Stomach (tissue), 4 donors: Measurements from ENCODE around the gene RPL3.

Experiments used
- POLR2A ChIP-seq, 4 donors: fragments of 450-650 bp; IDR thresholded peaks; one replicate each; pipeline ENCODE4 v1.6.1; 2016; ENCODE audit warnings: antibody characterized with exemption in 4 of 4, control low read depth in 2 of 4, mild to moderate bottlenecking in 1 of 4, moderate library complexity in 1 of 4
- POLR2AphosphoS5 ChIP-seq, 3 donors: sonication (generic); formaldehyde crosslinking; IDR thresholded peaks; one replicate each; pipeline ENCODE4 v1.6.1; 2016; ENCODE audit warnings: antibody characterized with exemption in 3 of 3
- TF ChIP-seq, protein P1 (sequence below), 7 experiments: fragments of 450-650 bp in 4 of 7; fragments of 200-600 bp in 3 of 7; sonication (generic) in 3 of 7; IDR thresholded peaks; one replicate each; pipeline ENCODE4 v1.5.1; 2016 to 2019; ENCODE audit warnings: antibody characterized with exemption in 7 of 7, control low read depth in 2 of 7, mild to moderate bottlenecking in 1 of 7

DNA sequence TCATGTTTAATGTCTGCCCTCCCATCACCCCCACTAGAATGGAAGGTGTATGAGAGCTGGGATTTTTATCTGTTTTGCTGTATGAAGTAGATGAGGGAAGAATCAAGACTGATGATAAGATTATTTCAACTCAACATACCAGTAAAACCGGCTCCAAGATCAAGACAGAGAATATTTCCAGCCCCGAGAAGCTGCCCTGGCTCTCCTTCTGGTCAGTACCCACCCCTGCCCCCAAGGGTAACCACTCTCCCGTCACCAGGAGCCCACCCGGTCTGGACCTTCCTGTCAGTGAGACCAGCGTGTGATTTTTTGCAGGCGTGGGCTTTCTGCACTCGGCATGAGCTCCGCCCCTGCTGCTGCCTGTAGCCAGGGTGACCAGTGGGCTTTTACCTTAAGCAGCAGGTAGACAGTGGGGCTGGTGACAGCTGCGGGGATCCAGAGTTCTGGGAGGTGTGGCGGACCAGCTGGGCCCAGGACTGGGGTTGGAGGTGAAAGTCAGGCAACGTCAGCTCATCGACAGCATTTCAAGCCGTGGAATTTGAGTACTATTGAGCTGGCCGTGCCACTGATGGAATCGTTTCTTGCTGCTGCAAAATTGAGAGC is 25.6 kb downstream of the RPL3 start:
- TF ChIP-seq, protein P1, sequence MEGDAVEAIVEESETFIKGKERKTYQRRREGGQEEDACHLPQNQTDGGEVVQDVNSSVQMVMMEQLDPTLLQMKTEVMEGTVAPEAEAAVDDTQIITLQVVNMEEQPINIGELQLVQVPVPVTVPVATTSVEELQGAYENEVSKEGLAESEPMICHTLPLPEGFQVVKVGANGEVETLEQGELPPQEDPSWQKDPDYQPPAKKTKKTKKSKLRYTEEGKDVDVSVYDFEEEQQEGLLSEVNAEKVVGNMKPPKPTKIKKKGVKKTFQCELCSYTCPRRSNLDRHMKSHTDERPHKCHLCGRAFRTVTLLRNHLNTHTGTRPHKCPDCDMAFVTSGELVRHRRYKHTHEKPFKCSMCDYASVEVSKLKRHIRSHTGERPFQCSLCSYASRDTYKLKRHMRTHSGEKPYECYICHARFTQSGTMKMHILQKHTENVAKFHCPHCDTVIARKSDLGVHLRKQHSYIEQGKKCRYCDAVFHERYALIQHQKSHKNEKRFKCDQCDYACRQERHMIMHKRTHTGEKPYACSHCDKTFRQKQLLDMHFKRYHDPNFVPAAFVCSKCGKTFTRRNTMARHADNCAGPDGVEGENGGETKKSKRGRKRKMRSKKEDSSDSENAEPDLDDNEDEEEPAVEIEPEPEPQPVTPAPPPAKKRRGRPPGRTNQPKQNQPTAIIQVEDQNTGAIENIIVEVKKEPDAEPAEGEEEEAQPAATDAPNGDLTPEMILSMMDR (IDR thresholded peaks at IDR 0.05) = no peak
- TF ChIP-seq POLR2A (IDR thresholded peaks at IDR 0.05) (no peak), POLR2AphosphoS5 (IDR thresholded peaks at IDR 0.05) (no peak)
